DOHH2 (cell line): ENCODE data around the gene GJA5.

Experiments
- CTCF ChIP-seq: fragments of 200-600 bp; sonication (generic); IDR thresholded peaks from one replicate; pipeline ENCODE4 v1.5.1; 2014; ENCODE audit warnings: antibody characterized with exemption, mild to moderate bottlenecking, low read depth, low read length; ENCODE audit not compliant: poor library complexity, severe bottlenecking
- EZH2phosphoT487 ChIP-seq: fragments of 200-600 bp; sonication (generic); IDR thresholded peaks from 2 replicates; pipeline ENCODE4 v1.6.1; 2017; ENCODE audit warnings: borderline replicate concordance, mild to moderate bottlenecking, antibody characterized with exemption, low read length, moderate library complexity, mixed read lengths

DNA sequence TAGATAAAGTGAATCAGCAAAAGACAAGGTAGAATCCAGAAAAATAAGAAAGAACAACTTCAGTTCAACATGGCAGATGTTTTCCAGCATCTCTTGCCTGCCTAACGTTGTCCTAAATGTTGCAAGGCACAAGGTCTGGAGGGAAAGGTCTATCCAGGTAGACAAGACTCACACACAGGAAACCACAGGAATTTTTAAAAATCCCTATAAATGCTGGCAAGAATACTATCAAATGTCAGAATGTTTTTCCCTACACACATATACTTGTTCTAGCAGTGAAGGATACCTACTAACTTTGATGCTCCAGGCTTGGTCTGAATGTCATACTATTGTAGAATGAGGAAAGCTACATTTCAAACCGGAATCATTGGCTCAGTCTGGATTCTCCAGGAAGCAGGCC, 10.6 kb downstream of the GJA5 start:
- TF ChIP-seq EZH2phosphoT487 (no peak), CTCF (no peak)
